Hepatocyte (in vitro differentiated cells): Measurements from ENCODE around the gene PREX1. TPM values are rescaled to one million over a fixed set of nuclear protein-coding genes. Genes with fewer than 3 reads are reported as not detected.

Source experiments
- DNase-seq: peaks from one replicate; pipeline ENCODE4 v3.0.0-alpha.2; 2016; ENCODE audit warnings: low spot score
- H2AFZ ChIP-seq: fragments of 200-600 bp; sonication (generic); 2 replicates; pipeline ENCODE4 v1.6.0; 2016; ENCODE audit warnings: antibody characterized with exemption, mild to moderate bottlenecking
- H3K27ac ChIP-seq: fragments of 200-600 bp; sonication (generic); 2 replicates; pipeline ENCODE4 v1.5.1; 2016; ENCODE audit warnings: mild to moderate bottlenecking
- H3K27me3 ChIP-seq: fragments of 200-600 bp; sonication (generic); 2 replicates; pipeline ENCODE4 v1.6.1; 2016
- H3K36me3 ChIP-seq: fragments of 200-600 bp; sonication (generic); replicated peaks from 2 replicates; pipeline ENCODE4 v1.5.1; 2016; ENCODE audit warnings: low read depth; ENCODE audit not compliant: insufficient read depth
- H3K4me1 ChIP-seq: fragments of 200-600 bp; sonication (generic); 2 replicates; pipeline ENCODE4 v1.5.1; 2016; ENCODE audit warnings: mild to moderate bottlenecking, moderate library complexity; ENCODE audit not compliant: insufficient read depth
- H3K4me2 ChIP-seq: fragments of 200-600 bp; sonication (generic); 2 replicates; pipeline ENCODE4 v1.6.0; 2016
- H3K4me3 ChIP-seq: fragments of 200-600 bp; sonication (generic); 2 replicates; pipeline ENCODE4 v1.5.1; 2016; ENCODE audit warnings: mild to moderate bottlenecking
- H3K79me2 ChIP-seq: fragments of 200-600 bp; sonication (generic); 2 replicates; pipeline ENCODE4 v1.6.0; 2017; ENCODE audit warnings: mild to moderate bottlenecking
- H3K9me2 ChIP-seq: fragments of 200-600 bp; sonication (generic); replicated peaks from 2 replicates; pipeline ENCODE4 v1.6.0; 2017; ENCODE audit warnings: mild to moderate bottlenecking; ENCODE audit not compliant: insufficient read depth
- H3K9me3 ChIP-seq: fragments of 200-600 bp; sonication (generic); 2 replicates; pipeline ENCODE4 v1.5.1; 2016; ENCODE audit warnings: low read depth, mild to moderate bottlenecking
- H4K20me1 ChIP-seq: fragments of 200-600 bp; sonication (generic); 2 replicates; pipeline ENCODE4 v1.6.0; 2016; ENCODE audit warnings: mild to moderate bottlenecking; ENCODE audit not compliant: insufficient read depth, poor library complexity, severe bottlenecking
- EZH2 ChIP-seq: fragments of 200-600 bp; sonication (generic); IDR thresholded peaks from 2 replicates; pipeline ENCODE4 v1.6.1; 2016; ENCODE audit warnings: antibody characterized with exemption, mild to moderate bottlenecking, borderline replicate concordance
- EZH2phosphoT487 ChIP-seq: fragments of 200-600 bp; sonication (generic); IDR thresholded peaks from one replicate; pipeline ENCODE4 v1.6.1; 2018; ENCODE audit warnings: antibody characterized with exemption, mild to moderate bottlenecking, low read depth, moderate library complexity; ENCODE audit not compliant: unreplicated experiment, severe bottlenecking
- WGBS: methylation state at CpG from one replicate; pipeline ENCODE4 v1.1.6; 2016; ENCODE audit warnings: low lambda C conversion rate; ENCODE audit errors: missing lambda C conversion rate; 5-methylcytosine and 5-hydroxymethylcytosine counted together
- polyA plus RNA-seq: library from polyadenylated mRNA; unstranded; fragments of >200 nt; fragmentation: Nextera tagmentation; extraction: Ambion mirVana; gene quantifications from 2 replicates; pipeline ENCODE4 v1.2.1, GENCODE V29; 2016
- total RNA-seq: library from RNA; depleted of rRNA; stranded (reverse); fragments of >200 nt; gene quantifications from 2 replicates; pipeline ENCODE4 v1.2.3, GENCODE V29; 2014
- TF ChIP-seq, protein P1 (sequence below): fragments of 200-600 bp; sonication (generic); IDR thresholded peaks from 2 replicates; pipeline ENCODE4 v1.5.1; 2016; ENCODE audit warnings: antibody characterized with exemption, mild to moderate bottlenecking; ENCODE audit not compliant: poor library complexity

The PREX1 gene
- total and polyA plus RNA-seq, 2 experiments from 2014 or later = 1.8 to 2.9 TPM

DNA sequence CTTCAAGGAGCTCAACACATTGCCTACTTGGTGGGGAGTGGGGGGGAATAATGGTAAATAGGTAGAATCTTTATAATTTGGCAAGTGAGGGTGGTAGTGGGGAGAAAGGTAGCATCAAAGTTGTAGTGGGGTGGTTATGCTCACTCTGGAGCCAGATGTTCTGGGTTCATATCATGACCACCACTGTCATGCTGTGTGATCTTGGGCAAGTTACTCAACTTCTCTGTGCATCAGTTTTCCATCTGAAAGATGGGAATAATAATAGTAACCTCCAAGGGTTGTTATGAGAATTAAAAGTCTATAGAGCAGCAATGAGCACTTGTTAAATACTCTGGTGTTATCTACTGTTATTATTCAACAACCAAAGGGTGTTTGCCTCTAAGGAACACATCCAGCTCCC lies 22.0 kb upstream of the PREX1 start:
- DNase-seq = no peak
- H3K4me1 ChIP-seq = peaks cover 3% of the 10 kb centered on the region
- no peak overlapping the region for H3K27ac ChIP-seq
- H3K4me3 ChIP-seq = no peak overlapping the region
- no peaks in the 10 kb centered on the region for H3K79me2 ChIP-seq
- H3K9me3 ChIP-seq = no peaks in the 10 kb centered on the region
- no peak overlapping the region for H3K4me2 ChIP-seq
- TF ChIP-seq EZH2 (no peak), EZH2phosphoT487 (no peak)
- TF ChIP-seq, protein P1, sequence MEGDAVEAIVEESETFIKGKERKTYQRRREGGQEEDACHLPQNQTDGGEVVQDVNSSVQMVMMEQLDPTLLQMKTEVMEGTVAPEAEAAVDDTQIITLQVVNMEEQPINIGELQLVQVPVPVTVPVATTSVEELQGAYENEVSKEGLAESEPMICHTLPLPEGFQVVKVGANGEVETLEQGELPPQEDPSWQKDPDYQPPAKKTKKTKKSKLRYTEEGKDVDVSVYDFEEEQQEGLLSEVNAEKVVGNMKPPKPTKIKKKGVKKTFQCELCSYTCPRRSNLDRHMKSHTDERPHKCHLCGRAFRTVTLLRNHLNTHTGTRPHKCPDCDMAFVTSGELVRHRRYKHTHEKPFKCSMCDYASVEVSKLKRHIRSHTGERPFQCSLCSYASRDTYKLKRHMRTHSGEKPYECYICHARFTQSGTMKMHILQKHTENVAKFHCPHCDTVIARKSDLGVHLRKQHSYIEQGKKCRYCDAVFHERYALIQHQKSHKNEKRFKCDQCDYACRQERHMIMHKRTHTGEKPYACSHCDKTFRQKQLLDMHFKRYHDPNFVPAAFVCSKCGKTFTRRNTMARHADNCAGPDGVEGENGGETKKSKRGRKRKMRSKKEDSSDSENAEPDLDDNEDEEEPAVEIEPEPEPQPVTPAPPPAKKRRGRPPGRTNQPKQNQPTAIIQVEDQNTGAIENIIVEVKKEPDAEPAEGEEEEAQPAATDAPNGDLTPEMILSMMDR = no peak
- no peaks in the 10 kb centered on the region for H4K20me1 ChIP-seq
- no peaks in the 10 kb centered on the region for H3K9me2 ChIP-seq
- H3K27me3 ChIP-seq = no peaks in the 10 kb centered on the region
- H2AFZ ChIP-seq = no peak overlapping the region
- H3K36me3 ChIP-seq = no peaks in the 10 kb centered on the region

DNA sequence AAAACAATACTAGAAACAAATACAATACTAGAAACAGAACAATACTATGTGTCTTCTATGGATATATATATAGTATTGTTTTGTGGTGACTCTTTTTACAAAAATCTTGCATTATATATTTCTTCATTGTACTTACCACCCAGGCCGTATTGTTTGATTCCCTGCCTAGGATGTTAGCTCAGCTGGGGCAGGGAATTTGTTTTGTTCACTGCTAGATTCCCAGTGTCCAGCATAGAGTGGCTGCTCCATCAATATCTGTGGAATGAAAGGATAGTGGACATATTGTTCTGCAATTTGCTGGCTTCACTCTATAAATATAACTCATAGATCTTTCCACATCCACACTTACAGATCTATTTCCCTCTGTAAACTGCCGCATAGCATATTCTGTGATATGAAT lies 21.5 kb upstream of the PREX1 start:
- Histone ChIP-seq H3K79me2 (no peaks in the 10 kb centered on the region), H3K9me3 (no peaks in the 10 kb centered on the region), H3K27me3 (no peaks in the 10 kb centered on the region), H2AFZ (no peak overlapping the region), H3K4me3 (no peak overlapping the region), H4K20me1 (no peaks in the 10 kb centered on the region), H3K4me2 (no peak overlapping the region), H3K4me1 (peaks cover 3% of the 10 kb centered on the region), H3K27ac (no peak overlapping the region), H3K9me2 (no peaks in the 10 kb centered on the region), H3K36me3 (no peaks in the 10 kb centered on the region)
- TF ChIP-seq, protein P1 = no peak
- TF ChIP-seq EZH2 (no peak), EZH2phosphoT487 (no peak)
- WGBS = 91% methylated on average over 2 of the region's 2 CpGs
- no peak for DNase-seq

DNA sequence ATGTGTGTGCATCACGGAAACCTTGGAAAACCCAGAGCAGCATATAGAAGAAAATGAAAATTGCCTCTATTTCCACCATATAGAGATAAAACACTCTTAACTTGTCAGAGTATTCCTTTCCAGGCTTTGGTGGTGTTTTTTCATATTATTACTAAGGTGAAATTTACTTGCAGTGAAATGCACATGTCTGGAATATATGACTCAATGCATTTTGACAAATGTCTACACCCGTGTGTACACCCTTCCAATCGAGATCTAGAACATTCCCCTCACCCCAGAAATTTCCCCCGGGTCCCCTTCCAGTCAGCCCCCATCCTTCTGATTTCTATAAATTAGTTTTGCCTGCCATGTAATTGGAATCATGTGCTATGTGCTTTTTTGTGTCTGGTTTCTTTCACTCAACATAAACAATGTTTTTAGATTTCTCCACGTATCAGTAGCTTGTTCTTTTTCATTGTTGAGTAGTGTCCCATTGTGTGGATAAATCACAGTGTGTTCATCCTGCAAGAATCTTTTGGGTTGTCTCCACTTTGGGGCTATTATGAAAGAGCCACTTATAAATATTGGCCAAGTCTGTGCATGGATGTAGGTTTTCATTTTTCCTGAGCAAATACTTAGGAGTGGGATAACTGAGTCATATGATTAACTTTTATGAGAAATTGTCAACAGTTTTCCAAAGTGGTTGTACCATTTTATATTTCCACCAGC lies 19.9 kb upstream of the PREX1 start:
- H4K20me1 ChIP-seq = no peaks in the 10 kb centered on the region
- no peak for DNase-seq
- no peaks in the 10 kb centered on the region for H3K4me1 ChIP-seq
- H3K9me3 ChIP-seq = no peaks in the 10 kb centered on the region
- no peak overlapping the region for H2AFZ ChIP-seq
- H3K27me3 ChIP-seq = no peaks in the 10 kb centered on the region
- H3K4me2 ChIP-seq = no peak overlapping the region
- no peaks in the 10 kb centered on the region for H3K36me3 ChIP-seq
- WGBS = 61% methylated on average over 5 of the region's 5 CpGs
- no peaks in the 10 kb centered on the region for H3K79me2 ChIP-seq
- TF ChIP-seq EZH2phosphoT487 (no peak), EZH2 (no peak)
- TF ChIP-seq, protein P1 = no peak
- H3K27ac ChIP-seq = no peak overlapping the region
- no peak overlapping the region for H3K4me3 ChIP-seq
- no peaks in the 10 kb centered on the region for H3K9me2 ChIP-seq
